Activated gamma-delta T cell (primary cell): ENCODE results near the gene DYNC2H1.

ENCODE experiments used
- DNase-seq: peaks from one replicate; lab custom pipeline; 2025; lab: John Stamatoyannopoulos, UW
- total RNA-seq, 2 donors: gene quantifications; one replicate each; lab custom pipeline; 2026; lab: John Stamatoyannopoulos, UW

DYNC2H1 gene
- 42.2 to 42.7 reads per million in 2 donors for total RNA-seq

GRCh38 chr11:103108933-103109817 lies at the start of gene DYNC2H1:
Gene DYNC2H1 (plus strand): TSS chr11:103109426. CDS start chr11:103109575, 149 bp downstream.
- DNase-seq = peak; percentile 80

GRCh38 chr11:103061656-103062055 lies 47.6 kb upstream of the DYNC2H1 start:
- DNase-seq = no peak

GRCh38 chr11:103067118-103067517 lies 42.1 kb upstream of the DYNC2H1 start:
- no peak for DNase-seq

- DNase-seq = no peak
Measured at GRCh38 chr11:103069367-103069766, 39.9 kb upstream of the DYNC2H1 start.

- no peak for DNase-seq
Measured at GRCh38 chr11:103070142-103070541, 39.1 kb upstream of the DYNC2H1 start.

GRCh38 chr11:103071008-103071407 lies 38.2 kb upstream of the DYNC2H1 start:
- DNase-seq = no peak

- DNase-seq = no peak
Measured at GRCh38 chr11:103076361-103076760, 32.9 kb upstream of the DYNC2H1 start.

GRCh38 chr11:103077554-103077953 lies 31.7 kb upstream of the DYNC2H1 start:
- no peak for DNase-seq

- no peak for DNase-seq
Measured at GRCh38 chr11:103078710-103079109, 30.5 kb upstream of the DYNC2H1 start.

- no peak for DNase-seq
Measured at GRCh38 chr11:103079833-103080232, 29.4 kb upstream of the DYNC2H1 start.

GRCh38 chr11:103085758-103086365 lies 23.4 kb upstream of the DYNC2H1 start:
- no peak for DNase-seq

GRCh38 chr11:103086461-103086860 lies 22.8 kb upstream of the DYNC2H1 start:
- DNase-seq = no peak

GRCh38 chr11:103091064-103091800 lies 18.0 kb upstream of the DYNC2H1 start:
- DNase-seq = peak; percentile 23

- DNase-seq = peak; percentile 83
Measured at GRCh38 chr11:103091801-103092524, 17.3 kb upstream of the DYNC2H1 start, which contains the start of gene DCUN1D5. Gene DCUN1D5 (minus strand): TSS chr11:103092160. CDS start chr11:103091872, 288 bp downstream.

GRCh38 chr11:103097279-103097678 lies 11.9 kb upstream of the DYNC2H1 start:
- no peak for DNase-seq

- DNase-seq = no peak
Measured at GRCh38 chr11:103109818-103110388, 677 bp downstream of the DYNC2H1 start.

GRCh38 chr11:103110391-103110790 lies 1.2 kb downstream of the DYNC2H1 start:
- DNase-seq = no peak

- DNase-seq = no peak
Measured at GRCh38 chr11:103111400-103111799, 2.2 kb downstream of the DYNC2H1 start.

- DNase-seq = no peak
Measured at GRCh38 chr11:103112364-103112763, 3.1 kb downstream of the DYNC2H1 start.

- DNase-seq = no peak
Measured at GRCh38 chr11:103114836-103115235, 5.6 kb downstream of the DYNC2H1 start.

GRCh38 chr11:103125462-103125861 lies 16.2 kb downstream of the DYNC2H1 start:
- DNase-seq = no peak
